Body of pancreas (tissue), 4 donors: ENCODE results near the gene ACTN1. TPM values are rescaled to one million over a fixed set of nuclear protein-coding genes. Genes with fewer than 3 reads are reported as not detected.

ENCODE experiments used
- ATAC-seq: fragments of 150-250 bp; one replicate; pipeline ENCODE4 v1.9.1; 2016
- DNase-seq, 4 donors: peaks; one replicate each; pipeline ENCODE4 v3.0.0-alpha.2; 2019
- H3K27ac ChIP-seq, 4 donors: fragments of 200-600 bp; sonication (generic); 1 replicate in 3 of 4; 2 replicates in 1 of 4; pipeline versions ENCODE4 v1.5.1 to v1.6.1; 2016 to 2019; ENCODE audit warnings: mild to moderate bottlenecking in 1 of 4, mixed read lengths in 1 of 4, moderate library complexity in 1 of 4
- H3K27me3 ChIP-seq, 2 donors: fragments of 200-600 bp; sonication (generic); one replicate each; pipeline ENCODE4 v1.6.0; 2016; ENCODE audit warnings: mild to moderate bottlenecking in 1 of 2
- H3K36me3 ChIP-seq, 2 donors: fragments of 200-600 bp; sonication (generic); replicated peaks in 1 of 2; 2 replicates each; pipeline ENCODE4 v1.5.1; 2016; ENCODE audit warnings: low read depth in 2 of 2; ENCODE audit not compliant: insufficient read depth in 1 of 2
- H3K4me1 ChIP-seq: fragments of 200-600 bp; sonication (generic); one replicate; pipeline ENCODE4 v1.6.0; 2016
- H3K4me3 ChIP-seq, 2 donors: fragments of 200-600 bp; sonication (generic); 1 replicate in 1 of 2; 2 replicates in 1 of 2; pipeline ENCODE4 v1.5.1; 2016 to 2019
- H3K9me3 ChIP-seq, 3 donors: fragments of 200-600 bp; sonication (generic); 1 replicate in 2 of 3; 2 replicates in 1 of 3; pipeline ENCODE4 v1.5.1; 2016
- POLR2A ChIP-seq, 3 donors: fragments of 450-650 bp; IDR thresholded peaks; one replicate each; pipeline ENCODE4 v1.6.1; 2016; ENCODE audit warnings: antibody characterized with exemption in 3 of 3, mild to moderate bottlenecking in 2 of 3
- WGBS, 2 donors: methylation state at CpG; one replicate each; pipeline ENCODE4 v1.1.5; 2017; 5-methylcytosine and 5-hydroxymethylcytosine counted together
- intact Hi-C: fragments of 100-400 bp; cut with DNase I; formaldehyde crosslinking; loops from one replicate; pipeline ENCODE4 v1.15.1; 2023
- total RNA-seq, 2 donors: library from RNA; depleted of rRNA; stranded (reverse); fragments of >200 nt; gene quantifications; one replicate each; pipeline ENCODE4 v1.1.0, GENCODE V29; 2016
- TF ChIP-seq, protein P1 (sequence below), 7 experiments: fragments of 450-650 bp in 4 of 7; fragments of 200-600 bp in 3 of 7; sonication (generic) in 3 of 7; IDR thresholded peaks; one replicate each; pipeline ENCODE4 v1.5.1; 2016 to 2019; ENCODE audit warnings: antibody characterized with exemption in 7 of 7

Gene ACTN1
- total RNA-seq, 2 donors from 2014 or later = 84.8 to 93.6 TPM

- WGBS, 2 donors = 62 to 66% methylated on average over 9 of the region's 9 CpGs
- TF ChIP-seq, protein P1, sequence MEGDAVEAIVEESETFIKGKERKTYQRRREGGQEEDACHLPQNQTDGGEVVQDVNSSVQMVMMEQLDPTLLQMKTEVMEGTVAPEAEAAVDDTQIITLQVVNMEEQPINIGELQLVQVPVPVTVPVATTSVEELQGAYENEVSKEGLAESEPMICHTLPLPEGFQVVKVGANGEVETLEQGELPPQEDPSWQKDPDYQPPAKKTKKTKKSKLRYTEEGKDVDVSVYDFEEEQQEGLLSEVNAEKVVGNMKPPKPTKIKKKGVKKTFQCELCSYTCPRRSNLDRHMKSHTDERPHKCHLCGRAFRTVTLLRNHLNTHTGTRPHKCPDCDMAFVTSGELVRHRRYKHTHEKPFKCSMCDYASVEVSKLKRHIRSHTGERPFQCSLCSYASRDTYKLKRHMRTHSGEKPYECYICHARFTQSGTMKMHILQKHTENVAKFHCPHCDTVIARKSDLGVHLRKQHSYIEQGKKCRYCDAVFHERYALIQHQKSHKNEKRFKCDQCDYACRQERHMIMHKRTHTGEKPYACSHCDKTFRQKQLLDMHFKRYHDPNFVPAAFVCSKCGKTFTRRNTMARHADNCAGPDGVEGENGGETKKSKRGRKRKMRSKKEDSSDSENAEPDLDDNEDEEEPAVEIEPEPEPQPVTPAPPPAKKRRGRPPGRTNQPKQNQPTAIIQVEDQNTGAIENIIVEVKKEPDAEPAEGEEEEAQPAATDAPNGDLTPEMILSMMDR (IDR thresholded peaks at IDR 0.05) = no peak
- no peak for TF ChIP-seq POLR2A (IDR thresholded peaks at IDR 0.05)
- intact Hi-C loops = no loop called here
- Histone ChIP-seq H3K4me3 (no peak overlapping the region), H3K27me3 (no peaks in the 10 kb centered on the region), H3K36me3 (no peaks in the 10 kb centered on the region), H3K4me1 (peaks cover 8% of the 10 kb centered on the region), H3K27ac (no peak overlapping the region), H3K9me3 (no peaks in the 10 kb centered on the region)
- DNase-seq = no peak
- ATAC-seq = no peak
Measured at GRCh38 chr14:68927956-68928675, 51.0 kb downstream of the ACTN1 start.

DNA sequence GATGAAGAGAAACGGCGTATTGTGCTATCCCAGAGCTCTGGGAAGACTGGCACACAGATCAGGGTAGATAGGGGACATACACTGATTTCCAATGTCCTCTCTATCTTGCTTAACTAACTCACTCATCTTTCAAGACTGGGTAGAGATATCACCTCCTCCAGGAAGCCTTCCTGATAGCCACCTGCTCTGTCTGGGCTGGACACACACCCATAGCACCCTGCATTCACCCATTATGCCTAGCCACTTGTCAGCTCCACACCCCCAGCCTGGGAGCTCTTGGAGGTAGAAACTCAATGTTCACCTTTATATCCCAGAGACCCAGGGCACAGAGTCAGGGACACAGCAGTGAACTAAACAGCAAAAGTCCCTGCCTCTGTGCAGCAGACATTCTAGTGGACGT is 52.0 kb downstream of the ACTN1 start:
- DNase-seq (no peak), ATAC-seq (no peak)
- Histone ChIP-seq H3K36me3 (no peaks in the 10 kb centered on the region), H3K27ac (no peak overlapping the region), H3K4me1 (peaks cover 19% of the 10 kb centered on the region), H3K27me3 (no peaks in the 10 kb centered on the region), H3K4me3 (no peak overlapping the region), H3K9me3 (no peaks in the 10 kb centered on the region)
- 87 to 96% methylated on average over 3 of the region's 3 CpGs for WGBS, 2 donors
- intact Hi-C loops = no loop called here
- TF ChIP-seq, protein P1 (IDR thresholded peaks at IDR 0.05) = no peak
- no peak for TF ChIP-seq POLR2A (IDR thresholded peaks at IDR 0.05)

DNA sequence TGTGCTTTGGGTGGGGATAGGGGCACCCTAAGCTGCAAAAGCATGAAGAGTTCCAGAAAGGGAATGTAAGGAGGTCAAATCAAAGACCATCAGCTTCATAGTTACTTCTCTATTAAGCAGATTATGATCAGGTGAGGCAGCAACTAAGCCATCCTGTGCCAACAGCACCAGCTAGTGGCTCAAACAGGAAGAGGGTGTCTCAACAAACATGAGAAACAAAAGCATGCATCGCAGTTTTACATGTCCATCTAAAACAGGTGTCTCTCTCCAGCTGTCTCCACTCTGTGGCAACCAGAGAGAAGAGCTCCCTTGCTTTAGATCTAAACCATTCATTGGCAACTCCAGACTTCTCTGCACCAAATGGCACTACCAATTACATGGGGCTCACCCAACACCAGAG is 52.9 kb downstream of the ACTN1 start:
- no peak for ATAC-seq
- Histone ChIP-seq H3K9me3 (no peaks in the 10 kb centered on the region), H3K27ac (no peak overlapping the region), H3K4me1 (peaks cover 27% of the 10 kb centered on the region), H3K4me3 (no peak overlapping the region), H3K27me3 (no peaks in the 10 kb centered on the region), H3K36me3 (no peaks in the 10 kb centered on the region)
- intact Hi-C loops = no loop called here
- TF ChIP-seq, protein P1 (IDR thresholded peaks at IDR 0.05) = peak in 1 of 7 experiments; percentile 14
- TF ChIP-seq POLR2A (IDR thresholded peaks at IDR 0.05) = no peak
- 95 to 100% methylated on average over 1 of the region's 1 CpG for WGBS, 2 donors
- DNase-seq = no peak

- TF ChIP-seq, protein P1 (IDR thresholded peaks at IDR 0.05) = no peak
- Histone ChIP-seq H3K27ac (no peak overlapping the region), H3K9me3 (no peaks in the 10 kb centered on the region), H3K36me3 (peaks cover 0 to 5% of the 10 kb centered on the region in 2 donors), H3K27me3 (no peaks in the 10 kb centered on the region), H3K4me1 (peaks cover 36% of the 10 kb centered on the region), H3K4me3 (no peak overlapping the region)
- no peak for ATAC-seq
- intact Hi-C loops = no loop called here
- 94 to 99% methylated on average over 7 to 10 of the region's 10 CpGs for WGBS, 2 donors
- no peak for DNase-seq
Measured at GRCh38 chr14:68925373-68925772, 53.7 kb downstream of the ACTN1 start.
